Measurements from ENCODE around the gene ZPR1. TPM values are rescaled to one million over a fixed set of nuclear protein-coding genes. Genes with fewer than 3 reads are reported as not detected.
"Not testable (repeated sequence)": the region's sequence is repeated elsewhere in the genome, so short reads cannot be mapped to it uniquely, and the experiment has no call there.

Gene ZPR1, protein sequence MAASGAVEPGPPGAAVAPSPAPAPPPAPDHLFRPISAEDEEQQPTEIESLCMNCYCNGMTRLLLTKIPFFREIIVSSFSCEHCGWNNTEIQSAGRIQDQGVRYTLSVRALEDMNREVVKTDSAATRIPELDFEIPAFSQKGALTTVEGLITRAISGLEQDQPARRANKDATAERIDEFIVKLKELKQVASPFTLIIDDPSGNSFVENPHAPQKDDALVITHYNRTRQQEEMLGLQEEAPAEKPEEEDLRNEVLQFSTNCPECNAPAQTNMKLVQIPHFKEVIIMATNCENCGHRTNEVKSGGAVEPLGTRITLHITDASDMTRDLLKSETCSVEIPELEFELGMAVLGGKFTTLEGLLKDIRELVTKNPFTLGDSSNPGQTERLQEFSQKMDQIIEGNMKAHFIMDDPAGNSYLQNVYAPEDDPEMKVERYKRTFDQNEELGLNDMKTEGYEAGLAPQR
- total RNA-seq = 10 to 100 TPM; 53.6 to 57.3 TPM

DNA sequence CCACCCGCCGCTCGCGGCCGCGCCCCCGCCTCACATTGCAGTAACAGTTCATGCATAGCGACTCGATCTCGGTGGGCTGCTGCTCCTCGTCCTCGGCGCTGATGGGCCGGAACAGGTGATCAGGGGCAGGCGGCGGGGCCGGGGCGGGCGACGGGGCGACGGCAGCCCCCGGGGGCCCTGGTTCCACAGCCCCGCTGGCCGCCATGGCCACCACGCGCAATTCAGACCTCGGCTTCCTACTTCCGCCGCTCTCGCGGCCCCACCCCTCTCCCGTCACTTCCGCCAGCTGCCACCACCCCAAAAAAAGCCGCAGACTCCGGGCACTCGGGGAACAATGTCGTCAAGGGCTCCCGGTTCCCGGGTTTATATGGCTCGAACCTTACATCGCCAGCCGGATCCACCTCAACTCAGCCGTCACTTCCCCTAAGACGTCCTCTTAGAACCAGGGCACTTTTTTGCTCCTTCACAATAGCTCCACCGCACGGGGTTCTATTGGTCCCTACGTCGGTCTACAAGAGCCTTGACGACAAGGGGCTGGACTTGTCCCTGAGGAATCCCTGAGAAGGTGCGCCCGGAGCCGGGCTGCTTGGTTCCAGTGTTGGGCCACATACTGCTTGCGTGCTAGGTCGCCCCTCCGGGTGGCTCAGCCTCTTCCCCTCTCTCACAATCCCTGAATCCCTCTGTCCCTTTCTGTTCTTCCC lies at the start of gene ZPR1:
Gene ZPR1, minus strand, starts transcription at position 238 of the 701 bp plus-strand sequence. Its CDS starts 33 bp downstream, at position 205.
- Mint-ChIP-seq H3K9me3 (no peaks in the 10 kb centered on the region), H3K4me1 (peaks cover 27% of the 10 kb centered on the region), H3K4me3 (peak within 1 kb of the TSS; percentile 96), H3K27ac (peak within 1 kb of the TSS; percentile 96), H3K27me3 (peaks cover 3% of the 10 kb centered on the region), H3K36me3 (peaks cover 20% of the 10 kb centered on the region)
- POLR2A ChIA-PET = interaction anchor here (0.8 to 8.0 kb wide), 12 partner anchors 9 to 443 kb away, joined by 3 to 79 read pairs (median 4); partner anchors contain the start of genes BUD13 and PAFAH1B2
- DNase-seq (peak; percentile 89), ATAC-seq (ENCODE audit: low read depth) (peak; percentile 78)

DNA sequence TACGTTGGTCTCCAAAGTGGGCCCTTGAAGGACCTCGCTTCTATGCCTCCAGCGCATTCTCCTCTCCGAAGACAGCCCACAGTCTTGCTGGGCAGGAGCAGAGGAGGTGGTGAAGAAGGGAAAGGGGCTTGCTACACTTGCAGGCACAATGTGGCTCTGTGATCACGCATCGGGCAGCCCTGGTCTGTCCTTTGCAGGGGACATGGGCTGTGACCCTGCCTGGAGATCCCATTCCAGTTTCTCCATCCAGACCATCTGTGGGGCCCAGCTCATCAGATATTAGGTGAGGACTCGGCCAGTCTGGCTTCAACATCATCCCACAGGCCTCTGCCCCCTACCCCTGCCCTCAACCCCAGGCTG lies 48.8 kb upstream of the ZPR1 start:
- DNase-seq (no peak), ATAC-seq (ENCODE audit: low read depth) (no peak)
- Mint-ChIP-seq H3K4me3 (no peak overlapping the region), H3K27ac (no peak overlapping the region), H3K9me3 (no peaks in the 10 kb centered on the region), H3K4me1 (peaks cover 12% of the 10 kb centered on the region), H3K27me3 (peaks cover 4% of the 10 kb centered on the region), H3K36me3 (no peaks in the 10 kb centered on the region)
- POLR2A ChIA-PET = interaction anchor here (0.6 to 3.9 kb wide), 7 partner anchors 9 to 1140 kb away, joined by 3 to 79 read pairs (median 15); partner anchors contain the start of genes APOA5, BUD13, SIK3 and ZPR1

DNA sequence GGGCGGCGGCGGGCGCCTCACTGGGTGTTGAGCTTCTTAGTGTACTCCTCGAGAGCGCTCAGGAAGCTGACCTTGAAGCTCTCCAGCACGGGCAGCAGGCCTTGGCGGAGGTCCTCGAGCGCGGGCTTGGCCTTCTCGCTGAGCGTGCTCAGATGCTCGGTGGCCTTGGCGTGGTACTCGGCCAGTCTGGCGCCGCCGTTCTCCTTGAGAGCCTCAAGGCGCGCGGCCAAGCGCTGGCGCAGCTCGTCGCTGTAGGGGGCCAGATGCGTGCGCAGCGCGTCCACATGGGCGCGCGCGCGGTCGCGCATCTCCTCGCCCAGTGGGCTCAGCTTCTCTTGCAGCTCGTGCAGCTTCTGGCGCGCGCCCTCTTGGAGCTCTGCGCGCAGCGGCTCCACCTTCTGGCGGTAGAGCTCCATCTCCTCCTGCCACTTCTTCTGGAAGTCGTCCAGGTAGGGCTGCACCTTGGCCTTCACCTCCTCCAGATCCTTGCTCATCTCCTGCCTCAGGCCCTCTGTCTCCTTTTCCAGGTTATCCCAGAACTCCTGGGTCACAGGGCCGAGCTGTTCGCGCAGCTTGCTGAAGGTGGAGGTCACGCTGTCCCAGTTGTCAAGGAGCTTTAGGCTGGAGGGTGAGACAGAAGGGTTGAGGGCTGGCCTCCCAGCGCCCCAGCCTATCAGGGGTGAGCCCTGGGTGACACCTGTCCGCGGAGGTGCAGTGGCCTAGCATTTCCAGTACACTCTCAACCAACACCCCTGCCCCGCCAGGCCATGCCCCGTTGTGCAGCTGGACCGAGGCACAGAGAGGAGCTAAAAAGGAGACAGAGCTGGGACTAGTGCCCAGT lies 48.2 kb upstream of the ZPR1 start:
- peak overlapping the region; percentile 74 for H3K4me3 Mint-ChIP-seq
- peak overlapping the region; percentile 83 for H3K27ac Mint-ChIP-seq
- H3K9me3 Mint-ChIP-seq = no peaks in the 10 kb centered on the region
- peaks cover 12% of the 10 kb centered on the region for H3K4me1 Mint-ChIP-seq
- H3K27me3 Mint-ChIP-seq = peaks cover 4% of the 10 kb centered on the region
- H3K36me3 Mint-ChIP-seq = no peaks in the 10 kb centered on the region
- POLR2A ChIA-PET = interaction anchor here (0.5 to 3.9 kb wide), 14 partner anchors 9 to 1141 kb away, joined by 3 to 79 read pairs (median 4); partner anchors contain the start of genes APOA5, BUD13, PAFAH1B2 and SIK3
- DNase-seq (peak; percentile 89), ATAC-seq (ENCODE audit: low read depth) (peak; percentile 94)

DNA sequence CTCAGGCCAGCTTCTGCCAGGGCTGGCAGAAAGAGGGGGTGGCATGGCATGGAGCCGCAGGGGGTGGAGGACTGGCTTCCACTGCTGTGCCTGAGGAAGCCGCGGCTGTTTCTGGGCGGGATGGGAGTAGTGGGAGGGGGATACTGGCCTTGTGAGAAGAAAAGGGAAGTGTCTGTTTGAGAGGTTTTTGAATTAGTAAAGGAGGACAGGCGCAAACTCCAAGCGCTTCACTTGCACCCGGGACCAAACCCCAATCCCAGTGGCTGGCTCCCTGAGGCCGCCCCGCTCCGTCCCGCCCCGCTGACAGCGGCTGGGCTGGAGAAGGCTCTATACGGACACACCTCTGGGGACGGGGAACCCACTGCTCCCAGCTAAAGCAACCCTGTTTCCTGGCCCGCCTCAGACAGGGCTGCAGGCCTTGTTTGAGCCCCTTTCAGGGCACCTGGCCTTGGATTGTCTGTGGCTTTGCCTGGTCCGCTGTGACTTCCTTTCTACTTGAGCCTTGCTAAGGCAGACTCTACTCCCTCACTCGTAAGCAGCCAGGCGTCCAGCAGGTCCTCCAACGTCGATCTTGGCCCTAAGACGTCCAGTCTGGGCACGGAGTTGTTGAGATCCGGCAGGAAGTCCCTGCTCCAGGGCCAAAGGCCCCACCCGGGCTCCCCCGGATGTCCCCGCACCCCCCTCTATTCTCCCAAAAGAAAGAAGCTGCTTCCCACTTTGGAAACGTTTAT lies 47.4 kb upstream of the ZPR1 start:
- Mint-ChIP-seq H3K9me3 (no peaks in the 10 kb centered on the region), H3K27ac (peak overlapping the region; percentile 83), H3K36me3 (no peaks in the 10 kb centered on the region), H3K4me1 (peaks cover 10% of the 10 kb centered on the region), H3K27me3 (peaks cover 4% of the 10 kb centered on the region), H3K4me3 (peak overlapping the region; percentile 74)
- POLR2A ChIA-PET = interaction anchor here (0.5 to 3.9 kb wide), 12 partner anchors 8 to 309 kb away, joined by 3 to 79 read pairs (median 4); partner anchors contain the start of genes APOA5, BUD13, PAFAH1B2 and SIK3
- no peak for DNase-seq
- ATAC-seq (ENCODE audit: low read depth) = peak; percentile 15

DNA sequence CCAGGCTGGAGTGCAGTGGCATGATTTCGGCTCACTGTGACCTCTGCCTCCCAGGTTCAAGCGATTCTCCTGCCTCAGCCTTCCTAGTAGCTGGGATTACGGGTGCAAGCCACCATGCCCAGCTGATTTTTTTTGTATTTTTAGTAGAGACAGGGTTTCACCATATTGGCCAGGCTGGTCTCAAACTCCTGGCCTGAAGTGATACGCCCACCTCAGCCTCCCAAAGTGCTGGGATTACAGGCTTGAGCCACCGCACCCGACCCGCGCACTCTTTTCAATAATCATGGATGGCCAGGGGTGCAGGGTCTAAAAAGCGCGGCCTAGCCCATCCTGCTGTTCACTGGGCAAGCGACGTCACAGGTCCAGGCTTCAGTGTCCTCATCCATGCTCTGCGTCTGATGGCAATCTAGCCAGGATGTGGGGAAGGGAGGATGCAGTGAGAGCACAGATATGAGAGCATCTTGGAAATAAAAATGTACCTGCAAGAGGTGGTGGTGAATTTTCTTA lies 46.8 kb upstream of the ZPR1 start:
- Mint-ChIP-seq H3K4me1 (peaks cover 10% of the 10 kb centered on the region), H3K27ac (peak overlapping the region; percentile 64), H3K4me3 (peak overlapping the region; percentile 52)
- not testable (repeated sequence) for H3K27me3 Mint-ChIP-seq; ATAC-seq (ENCODE audit: low read depth); DNase-seq; H3K36me3 Mint-ChIP-seq; H3K9me3 Mint-ChIP-seq
- POLR2A ChIA-PET = interaction anchor here (0.9 to 3.9 kb wide), 6 partner anchors 13 to 98 kb away, joined by 3 to 79 read pairs (median 11); partner anchors contain the start of genes APOA5, BUD13 and ZPR1

DNA sequence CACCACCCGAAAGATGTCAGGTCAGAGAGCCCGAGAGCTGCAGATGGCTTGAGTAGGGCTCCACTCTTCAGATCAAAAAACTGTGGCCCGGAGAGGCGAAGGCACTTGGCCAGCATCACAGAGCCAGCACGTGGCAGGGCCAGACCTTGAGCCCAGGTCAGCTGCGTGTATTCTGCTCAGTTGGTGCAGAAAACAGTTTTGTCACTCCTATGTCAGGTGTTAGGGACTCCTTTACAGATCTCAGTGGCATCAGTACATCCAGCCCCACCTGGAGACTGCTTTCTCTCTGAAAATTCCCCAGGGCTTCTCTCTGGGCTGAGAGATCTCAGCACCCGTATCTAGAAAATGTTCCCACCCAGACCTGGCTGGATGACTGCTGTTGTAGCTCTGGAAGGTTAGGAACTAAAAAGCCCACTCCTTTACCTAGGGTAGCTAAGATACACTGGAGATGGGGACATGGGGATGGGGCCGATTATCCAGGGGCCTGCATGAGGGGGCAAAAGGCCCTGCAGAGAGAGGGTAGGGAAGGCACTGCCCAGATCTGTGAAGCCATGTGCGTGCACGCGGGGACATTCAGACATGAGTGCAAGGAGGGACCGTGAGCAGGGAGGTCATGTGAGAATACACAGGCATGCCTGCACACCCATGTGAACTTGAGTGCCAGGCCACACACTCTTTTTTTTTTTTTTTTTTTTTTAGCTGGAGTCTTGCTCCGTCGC lies 46.2 kb upstream of the ZPR1 start:
- Mint-ChIP-seq H3K27me3 (peaks cover 4% of the 10 kb centered on the region), H3K27ac (no peak overlapping the region), H3K4me3 (no peak overlapping the region), H3K9me3 (no peaks in the 10 kb centered on the region), H3K4me1 (peaks cover 10% of the 10 kb centered on the region), H3K36me3 (no peaks in the 10 kb centered on the region)
- ATAC-seq (ENCODE audit: low read depth) = no peak
- POLR2A ChIA-PET = interaction anchor here (0.6 to 3.9 kb wide), 5 partner anchors 10 to 99 kb away, joined by 3 to 79 read pairs (median 6); partner anchors contain the start of genes APOA5 and ZPR1
- DNase-seq = no peak

DNA sequence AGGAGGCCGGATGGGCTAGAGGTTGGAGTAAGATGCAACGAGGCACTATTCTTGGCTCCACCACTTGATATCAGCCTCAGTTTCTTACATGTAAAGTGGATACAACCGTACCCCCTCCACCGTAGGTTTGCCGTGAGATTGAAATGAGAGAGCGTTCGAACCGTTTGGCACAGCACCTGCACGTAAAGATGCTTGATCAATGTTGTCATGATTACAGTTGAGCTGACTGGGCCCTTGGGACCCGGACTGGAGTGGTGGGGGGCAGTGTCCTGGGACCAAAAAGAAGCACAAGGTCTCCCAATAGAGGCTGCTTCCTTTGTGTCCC lies 45.6 kb upstream of the ZPR1 start:
- H3K27me3 Mint-ChIP-seq = peaks cover 4% of the 10 kb centered on the region

DNA sequence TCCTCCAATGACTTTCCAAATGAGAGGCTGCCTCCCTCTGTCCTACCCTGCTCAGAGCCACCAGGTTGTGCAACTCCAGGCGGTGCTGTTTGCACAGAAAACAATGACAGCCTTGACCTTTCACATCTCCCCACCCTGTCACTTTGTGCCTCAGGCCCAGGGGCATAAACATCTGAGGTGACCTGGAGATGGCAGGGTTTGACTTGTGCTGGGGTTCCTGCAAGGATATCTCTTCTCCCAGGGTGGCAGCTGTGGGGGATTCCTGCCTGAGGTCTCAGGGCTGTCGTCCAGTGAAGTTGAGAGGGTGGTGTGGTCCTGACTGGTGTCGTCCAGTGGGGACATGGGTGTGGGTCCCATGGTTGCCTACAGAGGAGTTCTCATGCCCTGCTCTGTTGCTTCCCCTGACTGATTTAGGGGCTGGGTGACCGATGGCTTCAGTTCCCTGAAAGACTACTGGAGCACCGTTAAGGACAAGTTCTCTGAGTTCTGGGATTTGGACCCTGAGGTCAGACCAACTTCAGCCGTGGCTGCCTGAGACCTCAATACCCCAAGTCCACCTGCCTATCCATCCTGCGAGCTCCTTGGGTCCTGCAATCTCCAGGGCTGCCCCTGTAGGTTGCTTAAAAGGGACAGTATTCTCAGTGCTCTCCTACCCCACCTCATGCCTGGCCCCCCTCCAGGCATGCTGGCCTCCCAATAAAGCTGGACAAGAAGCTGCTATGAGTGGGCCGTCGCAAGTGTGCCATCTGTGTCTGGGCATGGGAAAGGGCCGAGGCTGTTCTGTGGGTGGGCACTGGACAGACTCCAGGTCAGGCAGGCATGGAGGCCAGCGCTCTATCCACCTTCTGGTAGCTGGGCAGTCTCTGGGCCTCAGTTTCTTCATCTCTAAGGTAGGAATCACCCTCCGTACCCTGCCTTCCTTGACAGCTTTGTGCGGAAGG lies 44.8 kb upstream of the ZPR1 start:
- no peaks in the 10 kb centered on the region for H3K36me3 Mint-ChIP-seq
- no peak for ATAC-seq (ENCODE audit: low read depth)
- no peak overlapping the region for H3K27ac Mint-ChIP-seq
- POLR2A ChIA-PET = interaction anchor here (1.1 kb wide), 1 partner anchor 19 kb away, joined by 3 read pairs; no protein-coding TSS in a partner anchor
- H3K9me3 Mint-ChIP-seq = no peaks in the 10 kb centered on the region
- peaks cover 4% of the 10 kb centered on the region for H3K27me3 Mint-ChIP-seq
- DNase-seq = no peak
- H3K4me1 Mint-ChIP-seq = peaks cover 10% of the 10 kb centered on the region
- H3K4me3 Mint-ChIP-seq = no peak overlapping the region

More for the DNA sequence above, 45.6 kb upstream of the ZPR1 start:
- H3K4me3 Mint-ChIP-seq = no peak overlapping the region
- H3K36me3 Mint-ChIP-seq = no peaks in the 10 kb centered on the region
- POLR2A ChIA-PET = interaction anchor here (0.6 to 3.9 kb wide), 3 partner anchors 9 to 44 kb away, joined by 3 to 79 read pairs (median 3); partner anchors contain the start of genes APOA5 and ZPR1
- no peak overlapping the region for H3K27ac Mint-ChIP-seq
- no peak for ATAC-seq (ENCODE audit: low read depth)
- H3K4me1 Mint-ChIP-seq = peaks cover 10% of the 10 kb centered on the region
- DNase-seq = no peak
- no peaks in the 10 kb centered on the region for H3K9me3 Mint-ChIP-seq

DNA sequence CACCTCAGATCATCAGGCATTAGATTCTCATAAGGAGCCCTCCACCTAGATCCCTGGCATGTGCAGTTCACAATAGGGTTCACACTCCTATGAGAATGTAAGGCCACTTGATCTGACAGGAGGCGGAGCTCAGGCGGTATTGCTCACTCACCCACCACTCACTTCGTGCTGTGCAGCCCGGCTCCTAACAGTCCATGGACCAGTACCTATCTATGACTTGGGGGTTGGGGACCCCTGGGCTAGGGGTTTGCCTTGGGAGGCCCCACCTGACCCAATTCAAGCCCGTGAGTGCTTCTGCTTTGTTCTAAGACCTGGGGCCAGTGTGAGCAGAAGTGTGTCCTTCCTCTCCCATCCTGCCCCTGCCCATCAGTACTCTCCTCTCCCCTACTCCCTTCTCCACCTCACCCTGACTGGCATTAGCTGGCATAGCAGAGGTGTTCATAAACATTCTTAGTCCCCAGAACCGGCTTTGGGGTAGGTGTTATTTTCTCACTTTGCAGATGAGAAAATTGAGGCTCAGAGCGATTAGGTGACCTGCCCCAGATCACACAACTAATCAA lies 44.0 kb upstream of the ZPR1 start:
- Mint-ChIP-seq H3K27me3 (peaks cover 4% of the 10 kb centered on the region), H3K4me1 (peaks cover 10% of the 10 kb centered on the region), H3K36me3 (no peaks in the 10 kb centered on the region), H3K4me3 (no peak overlapping the region), H3K9me3 (no peaks in the 10 kb centered on the region), H3K27ac (no peak overlapping the region)
- no peak for ATAC-seq (ENCODE audit: low read depth)
- DNase-seq = no peak
- POLR2A ChIA-PET = no interaction called here

DNA sequence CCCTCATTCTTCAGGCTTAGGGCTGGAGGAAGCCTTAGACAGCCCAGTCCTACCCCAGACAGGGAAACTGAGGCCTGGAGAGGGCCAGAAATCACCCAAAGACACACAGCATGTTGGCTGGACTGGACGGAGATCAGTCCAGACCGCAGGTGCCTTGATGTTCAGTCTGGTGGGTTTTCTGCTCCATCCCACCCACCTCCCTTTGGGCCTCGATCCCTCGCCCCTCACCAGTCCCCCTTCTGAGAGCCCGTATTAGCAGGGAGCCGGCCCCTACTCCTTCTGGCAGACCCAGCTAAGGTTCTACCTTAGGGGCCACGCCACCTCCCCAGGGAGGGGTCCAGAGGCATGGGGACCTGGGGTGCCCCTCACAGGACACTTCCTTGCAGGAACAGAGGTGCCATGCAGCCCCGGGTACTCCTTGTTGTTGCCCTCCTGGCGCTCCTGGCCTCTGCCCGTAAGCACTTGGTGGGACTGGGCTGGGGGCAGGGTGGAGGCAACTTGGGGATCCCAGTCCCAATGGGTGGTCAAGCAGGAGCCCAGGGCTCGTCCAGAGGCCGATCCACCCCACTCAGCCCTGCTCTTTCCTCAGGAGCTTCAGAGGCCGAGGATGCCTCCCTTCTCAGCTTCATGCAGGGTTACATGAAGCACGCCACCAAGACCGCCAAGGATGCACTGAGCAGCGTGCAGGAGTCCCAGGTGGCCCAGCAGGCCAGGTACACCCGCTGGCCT lies 42.5 kb upstream of the ZPR1 start:
- Mint-ChIP-seq H3K4me1 (peaks cover 5% of the 10 kb centered on the region), H3K27me3 (peaks cover 4% of the 10 kb centered on the region), H3K9me3 (no peaks in the 10 kb centered on the region), H3K4me3 (no peak overlapping the region), H3K36me3 (no peaks in the 10 kb centered on the region), H3K27ac (no peak overlapping the region)
- no peak for DNase-seq
- ATAC-seq (ENCODE audit: low read depth) = no peak
- POLR2A ChIA-PET = no interaction called here

Measured in activated naive CD8-positive, alpha-beta T cell treated with anti-CD3 and anti-CD28 coated beads, Interleukin-2, amount 10 ng/mL, durations not matched to agents 7 days and 5 days (primary cell).